Measurements from ENCODE around the gene CABCOCO1.
A peak's percentile ranks its signal among the peaks of the same experiment; 100 is the strongest.

The CABCOCO1 gene

DNA sequence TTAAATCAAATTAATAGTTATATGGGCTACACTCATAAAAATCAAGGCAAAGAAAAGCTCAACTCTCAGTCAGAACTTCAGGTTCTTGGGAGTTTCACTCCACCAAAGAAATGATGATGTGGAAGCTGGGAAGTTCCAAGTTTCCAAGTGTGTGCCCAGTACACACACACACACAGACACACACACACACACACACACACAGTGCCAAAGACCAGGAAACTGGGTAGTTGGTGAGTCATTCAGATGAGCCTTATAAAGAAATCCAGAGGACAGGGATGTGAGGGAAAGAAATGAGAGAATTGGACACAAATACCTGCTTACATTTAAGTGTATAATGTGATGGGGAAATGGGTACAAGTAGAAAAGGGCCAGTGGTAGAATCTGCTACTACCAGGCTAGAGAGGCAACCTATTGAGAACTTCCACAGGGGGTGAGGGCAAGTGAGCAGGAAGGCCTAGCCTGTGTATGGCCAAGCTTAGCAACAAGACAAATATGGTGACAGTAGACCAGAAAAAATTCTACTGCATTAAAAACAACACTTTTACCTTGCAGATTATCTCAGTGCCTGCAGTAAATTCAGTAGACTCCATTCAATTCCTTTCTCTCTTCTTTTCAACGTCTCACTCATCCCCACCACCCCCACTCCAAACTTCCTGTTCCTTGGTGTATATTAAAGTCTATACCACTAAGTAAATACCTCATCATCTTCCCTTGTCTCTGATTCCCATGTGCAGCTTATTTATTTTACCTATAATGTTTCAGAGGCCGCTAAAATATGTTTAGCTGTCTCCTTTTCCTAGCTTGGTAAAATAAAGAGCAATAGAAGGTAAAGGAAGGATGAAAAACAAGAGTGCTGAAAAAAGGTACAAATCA lies 95.0 kb downstream of the CABCOCO1 start:
- DNase-seq, result no peak

DNA sequence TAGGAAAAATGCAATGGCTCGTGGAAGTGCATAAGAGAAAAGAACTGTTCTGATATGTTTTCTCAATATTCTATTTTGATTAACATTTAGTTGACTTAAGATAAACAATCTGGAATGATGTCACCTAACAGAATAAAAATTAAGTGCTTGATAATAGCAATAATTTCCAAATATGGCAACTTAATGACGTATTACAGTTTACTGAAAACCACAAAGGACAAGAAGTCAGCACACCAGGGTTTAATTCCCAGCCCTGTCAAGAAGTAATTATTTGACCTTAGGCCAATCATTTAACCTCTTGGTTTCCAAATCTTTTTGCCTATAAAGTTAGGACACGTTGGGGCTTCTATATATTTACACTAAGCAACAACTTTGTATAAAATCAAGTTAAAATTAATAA lies 95.7 kb downstream of the CABCOCO1 start:
- no peak for DNase-seq

DNA sequence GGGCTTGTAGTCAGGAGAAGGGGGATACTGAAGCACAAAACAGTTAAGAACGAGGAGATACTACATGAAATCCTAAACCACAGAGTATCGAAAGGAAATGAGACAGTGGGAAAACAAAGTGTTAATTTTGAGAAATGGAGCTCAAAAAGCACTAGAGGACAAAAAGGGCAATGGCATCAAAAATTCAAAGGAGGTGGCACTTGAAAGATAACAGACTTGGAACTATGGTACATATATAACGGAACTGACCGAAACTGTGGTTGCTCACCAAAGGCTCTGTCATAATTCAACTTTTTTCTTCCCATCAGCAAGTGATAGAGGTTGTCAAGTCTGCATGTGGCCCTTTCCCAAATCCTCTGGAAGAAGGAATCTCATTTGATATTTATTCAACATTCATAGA lies 97.0 kb downstream of the CABCOCO1 start:
- no peak for DNase-seq

DNA sequence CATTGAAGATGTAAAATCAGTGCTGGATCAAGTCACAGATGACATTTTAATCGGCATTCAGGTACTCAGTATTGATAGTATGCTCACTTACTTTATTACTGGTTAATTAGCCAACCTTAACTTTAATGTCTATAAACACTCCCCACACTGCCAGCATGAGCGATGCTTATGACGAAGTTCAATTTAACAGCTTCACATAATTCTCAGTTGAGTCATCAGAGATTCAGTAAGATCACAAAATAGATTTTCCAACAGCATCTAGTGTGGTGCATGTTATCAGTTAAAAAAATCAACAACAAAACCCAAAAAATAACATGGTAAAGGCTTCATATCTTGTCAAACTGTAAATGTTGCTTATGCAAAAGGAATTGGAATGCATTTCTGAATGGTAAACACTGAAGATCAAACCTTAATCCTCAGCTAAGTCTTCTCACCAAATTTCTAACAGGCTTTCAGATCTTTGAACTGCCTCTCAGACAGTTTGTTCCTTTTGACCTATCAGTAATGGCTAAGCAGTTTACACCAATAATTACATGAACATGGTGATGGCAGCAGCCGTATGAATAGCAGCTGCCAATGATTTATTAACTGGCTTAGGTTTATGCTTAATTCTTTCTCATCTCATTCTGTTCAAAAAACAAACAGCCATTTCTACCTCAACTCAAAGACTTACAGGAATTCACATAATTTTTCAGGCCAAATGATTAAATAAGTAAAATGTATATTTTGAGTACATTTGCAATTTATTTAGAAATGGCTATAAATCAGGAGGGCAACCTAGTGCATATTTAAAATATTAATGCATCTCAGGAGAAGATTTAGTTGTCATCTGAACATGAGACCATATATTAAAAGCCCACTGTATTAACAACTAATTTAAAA lies 98.5 kb downstream of the CABCOCO1 start:
- DNase-seq, result no peak

DNA sequence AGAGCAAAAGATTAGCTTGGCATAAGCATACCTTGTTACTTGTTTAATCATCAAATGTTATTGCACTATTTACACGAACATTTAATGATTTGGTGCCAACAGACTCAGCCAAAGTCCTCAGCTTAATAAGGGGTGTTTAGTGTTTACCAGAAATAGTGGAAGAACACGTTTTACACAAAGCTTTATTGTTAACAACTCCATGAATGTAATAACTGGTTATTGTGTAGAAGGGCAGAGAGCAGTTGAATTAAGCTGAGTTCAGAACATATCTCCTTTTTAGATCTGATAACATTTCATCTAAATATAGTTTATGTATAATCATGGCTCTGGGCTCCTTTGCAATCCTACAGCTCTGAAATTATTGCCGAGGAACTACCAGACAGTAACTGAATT lies 99.1 kb downstream of the CABCOCO1 start:
- DNase-seq, result no peak

DNA sequence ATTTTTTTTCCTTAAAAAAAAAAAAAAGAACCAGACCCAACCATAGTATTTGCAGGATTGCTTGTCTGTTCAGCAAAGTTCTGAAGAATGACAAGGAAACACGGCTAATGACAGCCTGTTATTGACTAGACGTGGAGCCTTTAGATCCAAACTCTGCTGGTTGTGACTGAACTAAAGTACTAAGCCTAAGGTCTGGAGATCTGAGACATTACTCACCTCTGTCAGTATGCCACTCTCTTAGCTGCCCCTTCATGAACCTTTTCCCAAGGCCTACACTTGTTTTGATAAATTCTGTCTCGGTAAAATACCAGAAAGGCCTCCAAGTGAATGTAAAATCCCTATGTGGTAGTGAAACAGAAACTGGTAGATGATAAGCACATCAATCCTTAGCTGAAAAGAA lies 101.0 kb downstream of the CABCOCO1 start:
- DNase-seq, result no peak

DNA sequence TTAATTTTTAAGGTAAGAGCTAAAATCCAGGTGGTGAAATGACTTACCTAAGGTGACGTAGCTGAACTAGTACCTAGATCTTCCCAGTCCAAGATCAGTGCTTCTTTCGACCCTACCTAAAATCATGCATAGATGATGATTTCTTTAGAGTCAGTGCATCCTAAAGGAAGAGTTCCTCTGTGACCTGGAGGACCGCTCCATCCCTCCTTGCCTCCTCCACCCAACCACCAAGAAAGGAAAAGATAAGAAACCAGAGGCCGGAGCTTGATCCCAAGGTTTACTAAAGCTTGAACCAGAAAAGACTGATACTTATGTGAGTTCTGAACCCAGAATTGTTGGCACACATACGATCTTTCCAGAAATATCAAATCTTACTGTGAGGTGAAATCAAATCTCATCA lies 101.8 kb downstream of the CABCOCO1 start:
- no peak for DNase-seq

DNA sequence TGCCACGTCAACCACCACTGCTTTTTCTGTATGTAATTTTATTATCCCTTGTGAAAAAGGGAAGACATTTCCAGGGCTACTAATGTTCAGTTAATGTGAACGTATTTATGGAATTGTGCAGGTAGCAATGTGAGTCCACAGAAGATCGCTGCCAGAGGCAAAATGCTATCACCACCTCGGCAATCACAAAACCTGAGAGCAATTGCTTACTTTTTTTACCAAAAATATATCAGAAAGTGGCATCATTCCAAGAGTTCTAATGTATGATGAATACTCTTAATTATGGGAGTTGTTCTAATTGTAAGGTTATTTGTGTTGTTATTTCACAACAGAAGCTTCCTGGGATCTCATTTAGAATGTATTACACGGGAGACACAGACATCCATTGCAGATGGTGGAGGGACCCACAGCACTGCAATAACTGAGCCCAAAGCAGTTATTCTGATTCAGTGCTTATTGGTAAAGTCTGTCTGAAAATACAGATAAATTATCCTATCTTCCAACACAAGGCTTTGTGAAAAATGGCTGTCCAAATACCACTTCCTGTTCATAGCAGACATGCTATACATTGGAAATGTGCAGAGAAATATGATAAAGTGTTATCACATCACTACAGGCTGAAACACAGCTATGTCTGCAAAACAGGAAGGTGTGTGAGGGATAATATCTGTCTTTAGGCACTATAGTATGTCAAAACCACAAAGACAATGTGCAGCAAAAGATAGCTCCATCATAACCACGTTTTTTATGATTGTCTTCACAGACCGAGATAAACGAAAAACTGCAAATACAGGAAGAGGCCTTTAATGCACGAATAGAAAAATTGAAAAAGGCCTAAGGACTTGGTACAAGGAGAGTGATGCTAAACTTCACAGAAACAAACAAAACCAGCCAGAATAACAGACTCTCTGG lies 102.7 kb downstream of the CABCOCO1 start:
- DNase-seq, result no peak

DNA sequence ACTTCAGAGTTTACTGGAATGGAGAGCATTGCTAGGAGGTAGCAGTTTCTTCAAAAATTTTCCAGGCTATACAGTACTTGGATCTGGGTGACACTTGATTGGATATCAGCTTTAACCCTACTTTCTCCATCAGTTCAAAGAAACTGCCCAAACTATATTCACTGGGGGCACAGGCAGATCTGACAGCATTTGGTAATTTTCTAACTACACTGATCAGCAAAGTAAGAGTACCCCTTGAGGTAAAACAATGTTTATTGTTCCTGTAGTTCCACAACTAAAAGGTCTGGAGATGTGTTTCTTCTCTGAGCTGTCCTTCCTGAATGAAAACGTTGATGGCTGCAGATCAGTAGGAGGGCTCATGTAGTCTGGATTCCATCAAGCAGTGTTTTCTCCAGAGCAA lies 104.2 kb downstream of the CABCOCO1 start:
- no peak for DNase-seq

DNA sequence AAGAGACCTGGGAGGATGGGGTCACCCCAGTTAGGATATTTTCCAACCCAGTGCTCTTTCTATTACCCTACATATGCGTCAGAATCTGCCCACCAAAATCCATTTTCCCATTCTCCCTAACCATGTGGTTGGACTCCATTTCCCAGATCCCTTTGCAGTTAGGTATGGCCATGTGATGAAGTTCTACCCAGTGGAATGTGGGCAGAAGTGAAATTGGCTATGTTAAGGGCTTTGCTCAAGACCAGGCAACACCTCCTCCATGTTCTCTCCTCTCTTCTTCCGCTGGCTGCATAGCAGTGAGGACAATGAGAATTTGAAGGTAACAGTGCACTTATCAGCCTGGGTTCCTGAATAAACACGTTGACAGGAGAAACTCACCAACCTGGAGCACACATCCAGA lies 111.3 kb downstream of the CABCOCO1 start:
- DNase-seq, result no peak

DNA sequence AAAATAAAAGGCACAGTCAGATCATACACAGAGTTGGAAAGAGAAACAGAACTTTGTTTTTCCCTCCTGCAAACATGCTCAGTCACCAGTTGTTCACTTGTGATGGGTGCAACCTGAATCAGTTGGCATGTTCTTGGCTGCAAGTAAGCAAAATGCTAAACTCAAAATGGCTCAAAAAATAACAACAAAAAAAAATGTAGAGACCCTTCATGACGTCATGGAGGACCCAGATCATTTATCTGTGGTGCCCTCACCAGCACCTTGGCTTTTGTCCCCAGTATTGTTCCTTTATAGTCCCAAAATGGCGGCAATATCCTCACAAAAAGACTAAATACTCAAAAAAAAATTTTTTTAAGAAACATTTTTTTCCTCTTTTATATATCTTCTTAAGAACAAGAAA lies 112.4 kb downstream of the CABCOCO1 start:
- DNase-seq, result no peak

DNA sequence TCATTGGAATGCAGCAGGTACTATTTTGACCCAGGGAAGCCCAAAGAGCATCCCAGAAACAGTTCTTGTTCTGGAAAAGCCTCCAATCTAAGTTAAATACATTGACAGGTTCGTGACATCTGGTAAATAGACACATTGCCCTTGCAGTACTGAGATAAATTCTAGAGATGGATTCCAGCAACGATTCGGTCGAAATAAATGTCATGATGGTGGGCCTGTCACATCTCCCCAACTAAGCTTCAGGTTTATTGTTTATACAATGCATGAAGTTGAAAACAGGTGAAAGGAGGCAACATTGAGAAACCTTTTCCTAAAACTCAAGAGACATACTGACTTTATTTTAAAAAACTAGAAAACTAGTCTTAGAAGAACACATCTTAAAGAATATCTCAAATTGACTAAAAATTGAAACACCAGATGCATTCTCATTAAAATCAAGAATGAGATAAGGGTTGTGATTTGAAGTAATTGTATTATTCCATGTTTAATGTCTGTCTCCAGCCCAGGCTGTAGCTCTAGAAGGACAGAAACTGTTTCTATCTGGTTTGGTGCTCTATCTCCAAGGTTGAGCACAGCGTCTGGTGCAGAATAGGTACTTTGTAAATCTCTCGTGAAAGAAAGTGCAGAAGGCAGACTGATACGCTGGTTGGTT lies 114.0 kb downstream of the CABCOCO1 start:
- no peak for DNase-seq

DNA sequence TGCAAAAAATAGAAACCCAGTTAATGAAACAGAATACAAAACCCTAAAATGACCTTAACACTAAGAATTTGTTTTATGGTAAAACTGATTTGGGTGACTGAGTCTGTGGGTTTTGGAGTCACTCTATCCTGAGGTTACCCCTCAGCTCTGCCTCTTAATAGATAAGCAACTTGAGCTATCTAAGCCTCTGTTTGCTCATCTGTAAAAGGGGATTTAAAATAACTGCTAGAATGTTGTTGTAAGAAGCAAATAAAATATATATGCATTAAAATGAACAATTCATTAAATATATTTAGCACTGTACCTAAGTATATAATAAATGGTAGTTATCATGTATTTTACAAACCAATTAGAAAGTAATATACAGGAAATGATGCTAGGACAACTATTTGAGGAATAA lies 115.4 kb downstream of the CABCOCO1 start:
- no peak for DNase-seq

DNA sequence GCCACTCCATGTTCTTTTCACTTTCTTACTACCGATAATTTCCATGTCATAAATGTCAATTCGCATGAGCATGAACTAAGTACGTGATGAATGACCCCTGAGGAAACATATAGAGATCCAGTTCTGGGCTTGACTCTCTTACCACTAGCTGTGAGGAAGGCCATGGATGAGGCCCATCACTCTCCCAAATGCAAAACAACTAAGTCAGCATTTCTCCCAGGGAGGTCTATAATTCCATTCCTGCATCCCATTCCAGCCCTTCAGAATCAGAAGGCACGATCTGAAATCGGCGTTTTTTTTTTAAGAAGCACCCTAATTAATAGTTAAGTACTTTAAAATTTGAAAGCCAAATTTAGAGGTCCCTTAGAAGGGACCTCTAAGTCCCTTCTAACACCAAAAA lies 116.5 kb downstream of the CABCOCO1 start:
- DNase-seq, result no peak

DNA sequence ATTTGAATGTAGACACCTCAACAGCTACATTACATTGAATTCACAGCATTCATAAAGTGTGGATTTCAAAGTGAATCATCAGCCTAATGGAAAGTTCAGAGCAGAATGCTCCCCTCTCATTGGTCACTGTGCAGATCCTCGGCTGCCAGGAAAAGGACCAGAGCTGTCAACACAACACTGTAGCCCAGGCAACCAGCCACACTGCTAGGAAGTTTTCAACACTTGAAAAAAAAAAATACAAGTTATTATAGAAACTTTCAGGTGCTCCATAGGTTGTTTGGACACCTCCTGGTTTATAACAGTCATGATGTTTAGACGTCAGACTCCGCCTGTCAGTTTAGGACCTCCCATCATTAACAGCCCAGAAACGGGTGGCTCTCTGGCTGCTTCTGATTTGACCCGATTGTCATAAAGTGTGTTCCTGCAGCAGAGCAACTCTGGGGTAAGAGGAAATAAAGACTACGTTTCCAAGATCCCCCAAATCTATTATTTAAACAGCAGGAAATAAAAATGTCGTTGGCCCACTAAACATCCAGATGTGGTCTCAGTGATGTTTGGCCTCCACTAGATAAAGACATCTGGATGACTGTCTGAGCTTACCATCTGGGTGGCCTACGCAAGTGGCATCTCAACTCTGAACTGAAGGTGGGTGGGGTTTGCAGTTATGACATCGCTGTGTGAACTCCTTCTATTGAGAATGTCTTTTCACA lies 117.4 kb downstream of the CABCOCO1 start:
- DNase-seq, result peak; percentile 73

DNA sequence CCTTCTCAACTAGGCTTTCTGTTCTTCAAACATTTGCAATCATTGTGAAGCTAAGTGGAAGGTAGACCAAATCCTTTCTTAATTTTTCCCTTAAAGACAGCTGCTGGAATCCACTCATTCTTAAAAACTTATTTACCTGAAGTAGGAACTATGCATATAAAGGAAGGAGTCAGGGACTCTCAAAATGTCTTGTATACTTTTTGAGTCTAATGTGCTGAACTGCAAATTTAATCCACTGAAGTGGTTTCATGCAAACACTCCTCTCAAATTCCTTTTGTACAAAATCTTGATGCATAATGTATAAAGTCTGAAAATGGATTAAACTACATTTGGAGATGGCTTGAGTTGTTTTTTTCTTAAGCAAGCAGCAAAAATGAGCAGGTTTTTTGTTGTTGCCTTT lies 118.0 kb downstream of the CABCOCO1 start:
- DNase-seq, result no peak

DNA sequence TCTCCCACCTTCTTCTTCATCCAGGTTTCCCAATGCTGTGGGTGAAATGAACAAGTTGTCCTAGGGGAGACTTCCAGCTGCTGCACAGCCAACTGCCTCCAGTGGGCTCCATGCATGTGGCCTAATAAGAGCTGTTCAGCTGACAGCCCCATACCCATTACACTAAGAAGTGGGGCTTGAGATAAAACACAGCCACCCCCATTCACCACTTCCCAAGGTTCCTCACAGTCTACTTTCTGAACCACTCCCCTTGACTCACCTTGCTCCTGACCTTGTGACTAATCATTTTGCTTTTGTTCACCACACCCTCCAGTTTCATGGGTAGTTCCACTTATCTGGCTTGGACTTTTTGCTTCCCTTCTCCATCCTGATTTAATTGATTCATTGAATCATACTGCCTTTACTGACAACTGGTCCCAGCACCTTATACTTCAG lies 119.3 kb downstream of the CABCOCO1 start:
- no peak for DNase-seq

DNA sequence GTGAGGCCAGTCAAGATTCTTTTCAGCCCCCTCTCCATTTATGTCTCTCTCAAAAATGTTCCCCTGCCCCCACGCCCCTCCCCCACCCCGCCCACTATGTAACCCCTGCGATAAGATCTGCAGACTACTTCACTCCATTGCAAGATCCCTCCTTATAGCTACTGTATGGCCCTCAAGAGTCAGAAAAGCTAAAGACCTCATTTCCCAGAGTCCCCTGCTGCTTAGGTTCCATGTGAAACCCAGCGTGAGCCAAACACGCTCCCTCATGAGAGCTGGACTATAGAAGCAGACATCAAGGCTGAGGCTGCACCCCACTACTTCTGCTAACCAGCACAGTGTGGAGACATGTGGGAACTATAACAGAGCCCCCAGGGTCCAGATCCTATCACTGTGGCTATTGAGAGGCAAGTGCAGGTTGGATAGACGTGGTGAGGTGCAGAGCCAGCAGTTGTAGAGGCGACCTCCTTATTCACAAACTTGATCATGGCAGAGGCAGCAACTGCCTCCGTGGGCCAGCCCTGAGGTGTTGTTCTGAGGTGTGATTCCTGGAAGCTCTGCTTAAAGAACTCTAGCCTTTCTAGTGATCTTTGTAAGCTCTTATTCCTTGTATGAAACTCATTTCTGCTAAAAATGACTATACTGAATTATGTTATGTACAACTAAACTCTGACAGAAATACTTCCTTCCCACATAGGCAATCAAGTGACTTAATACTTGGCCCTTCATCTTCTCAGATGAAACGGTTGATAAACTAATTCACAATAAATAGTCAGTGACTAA lies 121.8 kb downstream of the CABCOCO1 start:
- DNase-seq, result no peak

DNA sequence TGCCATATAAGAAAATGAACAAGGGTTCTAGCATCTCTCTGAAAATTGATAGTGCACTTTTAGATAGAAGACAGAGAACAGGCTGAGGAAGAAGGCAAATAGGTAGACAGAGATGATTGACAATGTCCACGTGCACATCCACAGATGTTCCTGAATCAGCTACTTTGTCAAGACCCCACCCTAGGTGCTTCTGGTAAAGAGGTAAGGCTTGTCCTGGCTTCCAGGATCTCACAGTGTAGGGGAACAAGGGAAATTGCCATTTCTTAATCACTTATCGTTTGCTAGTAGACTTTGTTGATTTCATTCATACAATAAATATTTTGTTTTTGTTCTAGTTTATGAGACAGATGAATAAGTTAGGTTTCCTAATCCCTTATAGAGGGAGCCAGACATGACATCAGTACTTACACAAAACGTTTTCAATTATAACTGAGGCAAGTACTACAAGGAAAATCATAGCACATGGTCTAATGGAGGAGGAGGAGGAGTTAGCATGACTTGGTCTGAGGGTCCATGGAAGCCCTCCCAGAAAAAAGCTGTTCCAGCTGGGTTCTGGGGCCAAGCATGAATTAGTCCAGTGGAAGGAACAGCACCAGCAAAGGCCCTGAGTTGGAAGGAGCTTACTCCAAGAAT lies 122.9 kb downstream of the CABCOCO1 start:
- no peak for DNase-seq

DNA sequence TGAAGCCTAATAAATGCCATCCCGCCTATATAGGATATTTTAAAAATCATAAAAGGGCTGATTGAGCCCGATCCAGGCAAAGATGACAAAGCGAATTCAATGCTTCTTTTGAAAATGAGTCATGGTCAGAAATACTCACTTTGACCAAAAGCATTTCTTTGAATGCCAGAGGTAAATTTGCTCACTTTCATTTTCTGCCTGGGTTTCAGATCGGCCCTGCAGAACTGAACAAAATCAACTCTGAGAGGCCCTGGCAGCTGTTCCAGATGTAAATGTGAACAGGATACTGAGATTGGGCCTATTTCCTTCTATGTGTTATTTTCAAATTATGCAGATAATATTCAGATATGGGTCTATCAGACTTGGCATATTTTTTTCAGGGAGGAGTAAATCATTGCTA lies 124.0 kb downstream of the CABCOCO1 start:
- no peak for DNase-seq
